A673 (cell line): ENCODE data around the gene PHRF1. TPM values are rescaled to one million over a fixed set of nuclear protein-coding genes. Genes with fewer than 3 reads are reported as not detected.

Source experiments
- BruUV-seq: library from RNA; stranded (reverse); fragments of 400-500 nt; replicated peaks from 2 replicates; lab custom pipeline; 2021; lab: Mats Ljungman, UMichigan
- CTCF ChIA-PET: fragments of 300-600 bp; sonication (Branson Sonifier 250); formaldehyde crosslinking; loops from one replicate; lab custom pipeline; 2022; ENCODE audit warnings: antibody characterized with exemption; lab: Charles Lee
- POLR2A ChIA-PET: fragments of 300-600 bp; sonication (Branson Sonifier 250); formaldehyde crosslinking; loops from one replicate; lab custom pipeline; 2022; ENCODE audit warnings: antibody characterized with exemption; ENCODE audit not compliant: low non-redundant PET; lab: Charles Lee
- DNase-seq: peaks from one replicate; pipeline ENCODE4 v3.0.0-alpha.2; 2015; ENCODE audit warnings: low spot score
- H3K27ac ChIP-seq: fragments of 200-600 bp; sonication (generic); 2 replicates; pipeline ENCODE4 v1.5.1; 2016; ENCODE audit warnings: mixed run types, low read depth, mild to moderate bottlenecking, mixed read lengths, antibody characterized with exemption, low read length; ENCODE audit not compliant: poor library complexity, severe bottlenecking
- H3K27me3 ChIP-seq: fragments of 200-600 bp; sonication (generic); replicated peaks from 2 replicates; pipeline ENCODE4 v1.6.1; 2017; ENCODE audit warnings: mixed run types, low read depth, mild to moderate bottlenecking, mixed read lengths, antibody characterized with exemption, low read length; ENCODE audit not compliant: insufficient read depth, poor library complexity
- H3K36me3 ChIP-seq: fragments of 200-600 bp; sonication (generic); 2 replicates; pipeline ENCODE4 v1.6.1; 2016; ENCODE audit warnings: mixed run types, mild to moderate bottlenecking, mixed read lengths, antibody characterized with exemption, low read length; ENCODE audit not compliant: insufficient read depth, poor library complexity, severe bottlenecking
- H3K4me1 ChIP-seq: fragments of 200-600 bp; sonication (generic); 2 replicates; pipeline ENCODE4 v1.6.1; 2017; ENCODE audit warnings: mixed run types, mild to moderate bottlenecking, mixed read lengths, antibody characterized with exemption, low read length; ENCODE audit not compliant: insufficient read depth, poor library complexity, severe bottlenecking
- H3K4me3 ChIP-seq: fragments of 200-600 bp; sonication (generic); 2 replicates; pipeline ENCODE4 v1.5.1; 2016; ENCODE audit warnings: low read depth, mixed run types, mild to moderate bottlenecking, mixed read lengths, low read length; ENCODE audit not compliant: poor library complexity, severe bottlenecking
- H3K9me3 ChIP-seq: fragments of 200-600 bp; sonication (generic); 2 replicates; pipeline ENCODE4 v1.6.1; 2016; ENCODE audit warnings: mixed run types, low read depth, mild to moderate bottlenecking, mixed read lengths, antibody characterized with exemption, low read length; ENCODE audit not compliant: poor library complexity, severe bottlenecking
- EZH2 ChIP-seq: fragments of 200-600 bp; sonication (generic); IDR thresholded peaks from 2 replicates; pipeline ENCODE4 v1.6.1; 2017; ENCODE audit warnings: borderline replicate concordance, low read depth, mild to moderate bottlenecking, mixed read lengths, antibody characterized with exemption, low read length; ENCODE audit not compliant: poor library complexity, severe bottlenecking
- intact Hi-C: fragments of 100-400 bp; cut with micrococcal nuclease; formaldehyde crosslinking; loops from one replicate; pipeline ENCODE4 v1.10.0; 2022; ENCODE audit not compliant: unreplicated experiment
- total RNA-seq: library from RNA; stranded (reverse); gene quantifications from 2 replicates; pipeline ENCODE4 v1.2.3, GENCODE V29; 2021
- TF ChIP-seq, protein P1 (sequence below): fragments of 300-800, 200-600 bp; sonication (generic); conservative IDR thresholded peaks from 2 replicates; pipeline ENCODE4 v1.5.1; 2017; ENCODE audit warnings: low read depth, mild to moderate bottlenecking, antibody characterized with exemption, low read length, moderate library complexity, mixed read lengths

PHRF1 gene
- total RNA-seq, 1 experiment from 2014 or later: 43.0 TPM

DNA sequence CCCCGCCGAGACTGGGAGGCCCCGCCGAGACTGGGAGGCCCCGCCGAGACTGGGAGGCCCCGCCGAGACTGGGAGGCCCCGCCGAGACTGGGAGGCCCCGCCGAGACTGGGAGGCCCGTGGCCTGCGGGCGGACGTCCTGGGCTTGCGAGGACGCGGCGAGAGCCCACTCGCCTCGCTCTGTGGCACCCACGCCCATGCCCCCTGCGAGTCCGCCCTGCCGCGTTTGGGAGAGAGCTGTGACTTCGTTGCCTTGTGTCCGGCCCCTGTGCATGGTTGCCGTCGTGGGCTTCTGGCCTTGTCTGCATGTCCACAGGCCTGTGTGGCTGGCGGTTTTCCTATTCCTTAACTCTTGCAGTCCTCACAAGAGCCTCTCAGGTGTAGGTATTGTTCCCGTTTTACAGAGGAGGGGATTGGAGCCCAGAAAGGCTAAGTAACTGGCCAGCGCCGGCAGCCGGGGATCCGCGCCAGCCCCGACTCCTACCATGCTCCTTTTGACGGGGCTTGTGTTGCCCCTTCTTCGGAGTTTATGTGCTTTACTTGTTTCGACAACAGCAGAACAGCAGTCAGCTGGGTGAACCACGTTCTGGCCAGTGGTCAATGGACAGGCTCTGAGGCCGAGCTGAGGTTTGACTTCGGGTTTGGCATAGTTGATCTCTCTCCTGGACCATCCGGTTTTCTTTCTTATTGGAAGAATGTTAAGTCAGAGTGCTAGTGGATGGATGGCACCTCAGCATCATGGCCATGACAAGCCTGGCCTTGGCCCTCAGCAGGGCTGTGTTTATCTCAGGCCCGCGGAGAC lies 741 bp downstream of the PHRF1 start:
- no peak for DNase-seq
- H3K27ac ChIP-seq: peak overlapping the region; percentile 74
- no peaks in the 10 kb centered on the region for H3K36me3 ChIP-seq
- intact Hi-C loops: no loop called here
- H3K27me3 ChIP-seq: no peaks in the 10 kb centered on the region
- no peak for TF ChIP-seq EZH2
- TF ChIP-seq, protein P1, sequence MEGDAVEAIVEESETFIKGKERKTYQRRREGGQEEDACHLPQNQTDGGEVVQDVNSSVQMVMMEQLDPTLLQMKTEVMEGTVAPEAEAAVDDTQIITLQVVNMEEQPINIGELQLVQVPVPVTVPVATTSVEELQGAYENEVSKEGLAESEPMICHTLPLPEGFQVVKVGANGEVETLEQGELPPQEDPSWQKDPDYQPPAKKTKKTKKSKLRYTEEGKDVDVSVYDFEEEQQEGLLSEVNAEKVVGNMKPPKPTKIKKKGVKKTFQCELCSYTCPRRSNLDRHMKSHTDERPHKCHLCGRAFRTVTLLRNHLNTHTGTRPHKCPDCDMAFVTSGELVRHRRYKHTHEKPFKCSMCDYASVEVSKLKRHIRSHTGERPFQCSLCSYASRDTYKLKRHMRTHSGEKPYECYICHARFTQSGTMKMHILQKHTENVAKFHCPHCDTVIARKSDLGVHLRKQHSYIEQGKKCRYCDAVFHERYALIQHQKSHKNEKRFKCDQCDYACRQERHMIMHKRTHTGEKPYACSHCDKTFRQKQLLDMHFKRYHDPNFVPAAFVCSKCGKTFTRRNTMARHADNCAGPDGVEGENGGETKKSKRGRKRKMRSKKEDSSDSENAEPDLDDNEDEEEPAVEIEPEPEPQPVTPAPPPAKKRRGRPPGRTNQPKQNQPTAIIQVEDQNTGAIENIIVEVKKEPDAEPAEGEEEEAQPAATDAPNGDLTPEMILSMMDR: no peak
- H3K9me3 ChIP-seq: no peaks in the 10 kb centered on the region
- peaks cover 20% of the 10 kb centered on the region for H3K4me1 ChIP-seq
- ChIA-PET CTCF (no interaction called here), POLR2A (no interaction called here)
- BruUV-seq: TSS peak; percentile 60
- H3K4me3 ChIP-seq: peak overlapping the region; percentile 99

DNA sequence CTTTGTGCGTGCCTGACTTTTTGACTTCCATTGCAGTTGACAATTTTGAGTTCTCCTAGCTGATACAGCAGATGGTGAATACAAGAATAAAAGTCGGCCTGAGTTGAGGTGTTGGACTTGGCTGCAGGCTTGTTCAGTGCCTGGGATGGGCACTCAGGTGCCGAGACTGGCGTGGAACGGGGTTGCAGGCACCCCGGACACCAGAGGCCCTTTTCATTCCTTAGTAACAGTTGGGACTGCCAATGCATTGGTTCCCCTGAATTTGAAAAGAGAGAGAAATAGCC lies 1.3 kb downstream of the PHRF1 start:
- BruUV-seq: no TSS peak
- Histone ChIP-seq H3K9me3 (no peaks in the 10 kb centered on the region), H3K4me1 (peaks cover 20% of the 10 kb centered on the region), H3K36me3 (no peaks in the 10 kb centered on the region), H3K4me3 (peak overlapping the region; percentile 99), H3K27ac (peak overlapping the region; percentile 74), H3K27me3 (no peaks in the 10 kb centered on the region)
- DNase-seq: no peak
- CTCF ChIA-PET: no interaction called here
- intact Hi-C loops: no loop called here
- TF ChIP-seq, protein P1: no peak
- TF ChIP-seq EZH2: no peak
- POLR2A ChIA-PET: no interaction called here

DNA sequence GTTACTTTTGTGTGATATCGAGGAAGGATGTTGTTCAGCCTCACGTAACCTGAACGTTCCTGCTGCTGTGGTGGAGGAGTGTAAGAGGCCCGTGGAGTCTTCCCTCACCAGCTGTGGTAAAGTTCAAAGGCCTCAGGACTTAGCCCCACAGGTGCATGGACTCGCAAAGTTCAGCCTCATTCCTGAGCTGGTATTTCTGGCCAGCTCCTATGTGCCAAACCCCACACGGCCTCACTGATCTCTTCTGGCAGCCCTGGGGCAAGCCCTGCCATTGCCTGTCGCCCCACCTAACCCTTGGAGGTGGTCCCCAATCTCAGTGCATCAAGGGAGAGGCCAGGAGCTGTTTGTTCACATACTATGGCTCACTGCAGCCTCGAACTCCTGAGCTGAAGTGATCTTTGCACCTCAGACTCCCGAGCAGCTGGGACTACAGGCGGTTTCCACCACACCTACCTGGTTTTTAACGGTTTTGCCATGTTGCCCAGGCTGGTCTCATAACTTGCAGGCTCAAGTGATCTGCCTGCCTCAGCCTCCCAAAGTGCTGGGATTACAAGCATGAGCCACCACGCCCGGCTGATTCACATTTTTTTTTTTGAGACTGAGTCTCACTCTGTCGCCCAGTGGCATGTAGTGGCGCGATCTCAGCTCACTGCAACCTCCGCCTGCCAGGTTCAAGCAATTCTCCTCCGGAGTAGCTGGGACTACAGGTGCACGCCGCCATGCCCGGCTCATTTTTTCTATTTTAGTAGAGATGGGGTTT lies 2.2 kb downstream of the PHRF1 start:
- Histone ChIP-seq H3K4me3 (peak overlapping the region; percentile 99), H3K27ac (peak overlapping the region; percentile 74), H3K27me3 (no peaks in the 10 kb centered on the region), H3K36me3 (peaks cover 4% of the 10 kb centered on the region), H3K9me3 (no peaks in the 10 kb centered on the region), H3K4me1 (peaks cover 20% of the 10 kb centered on the region)
- POLR2A ChIA-PET: no interaction called here
- intact Hi-C loops: no loop called here
- TF ChIP-seq, protein P1: no peak
- TF ChIP-seq EZH2: no peak
- CTCF ChIA-PET: no interaction called here
- BruUV-seq: no TSS peak
- DNase-seq: no peak
